Effector memory CD4-positive, alpha-beta T cell (primary cell): ENCODE results near the gene LDLRAD4.

Source experiments
- DNase-seq, 3 donors: peaks; one replicate each; pipeline ENCODE4 v3.0.0-alpha.2; 2020
- H3K27ac ChIP-seq: 2 replicates; pipeline ENCODE4 v1.7.0; 2013; ENCODE audit warnings: mild to moderate bottlenecking, low read length, moderate library complexity; ENCODE audit not compliant: insufficient read depth, poor library complexity, severe bottlenecking
- H3K27me3 ChIP-seq: replicated peaks from 2 replicates; pipeline ENCODE4 v1.7.0; 2013; ENCODE audit warnings: mild to moderate bottlenecking, low read length; ENCODE audit not compliant: insufficient read depth, control insufficient read depth, poor library complexity, severe bottlenecking
- H3K36me3 ChIP-seq: 2 replicates; pipeline ENCODE4 v1.7.0; 2013; ENCODE audit warnings: mild to moderate bottlenecking, low read length, moderate library complexity; ENCODE audit not compliant: control insufficient read depth, insufficient read depth
- H3K4me1 ChIP-seq: 2 replicates; pipeline ENCODE4 v1.7.0; 2013; ENCODE audit warnings: low read length, mild to moderate bottlenecking; ENCODE audit not compliant: control insufficient read depth, insufficient read depth, poor library complexity, severe bottlenecking
- H3K4me3 ChIP-seq: 2 replicates; pipeline ENCODE4 v1.7.0; 2013; ENCODE audit warnings: low read length, low read depth, mild to moderate bottlenecking; ENCODE audit not compliant: insufficient read depth, poor library complexity, severe bottlenecking
- H3K9me3 ChIP-seq: 2 replicates; pipeline ENCODE4 v1.7.0; 2013; ENCODE audit warnings: mild to moderate bottlenecking, low read length, moderate library complexity; ENCODE audit not compliant: control insufficient read depth

Gene LDLRAD4

GRCh38 chr18:13545955-13546354 lies 327.4 kb downstream of the LDLRAD4 start:
- DNase-seq = no peak
- Histone ChIP-seq H3K4me1 (no peaks in the 10 kb centered on the region), H3K4me3 (no peak overlapping the region), H3K27me3 (no peaks in the 10 kb centered on the region), H3K27ac (no peak overlapping the region), H3K36me3 (no peaks in the 10 kb centered on the region), H3K9me3 (no peaks in the 10 kb centered on the region)

GRCh38 chr18:13546638-13547037 lies 328.1 kb downstream of the LDLRAD4 start:
- Histone ChIP-seq H3K4me3 (no peak overlapping the region), H3K36me3 (no peaks in the 10 kb centered on the region), H3K27me3 (no peaks in the 10 kb centered on the region), H3K9me3 (no peaks in the 10 kb centered on the region), H3K4me1 (no peaks in the 10 kb centered on the region), H3K27ac (no peak overlapping the region)
- no peak for DNase-seq

- H3K4me3 ChIP-seq = no peak overlapping the region
- no peak for DNase-seq
- H3K27me3 ChIP-seq = no peaks in the 10 kb centered on the region
These were observed 328.8 kb downstream of the LDLRAD4 start for GRCh38 chr18:13547347-13547746.

DNA sequence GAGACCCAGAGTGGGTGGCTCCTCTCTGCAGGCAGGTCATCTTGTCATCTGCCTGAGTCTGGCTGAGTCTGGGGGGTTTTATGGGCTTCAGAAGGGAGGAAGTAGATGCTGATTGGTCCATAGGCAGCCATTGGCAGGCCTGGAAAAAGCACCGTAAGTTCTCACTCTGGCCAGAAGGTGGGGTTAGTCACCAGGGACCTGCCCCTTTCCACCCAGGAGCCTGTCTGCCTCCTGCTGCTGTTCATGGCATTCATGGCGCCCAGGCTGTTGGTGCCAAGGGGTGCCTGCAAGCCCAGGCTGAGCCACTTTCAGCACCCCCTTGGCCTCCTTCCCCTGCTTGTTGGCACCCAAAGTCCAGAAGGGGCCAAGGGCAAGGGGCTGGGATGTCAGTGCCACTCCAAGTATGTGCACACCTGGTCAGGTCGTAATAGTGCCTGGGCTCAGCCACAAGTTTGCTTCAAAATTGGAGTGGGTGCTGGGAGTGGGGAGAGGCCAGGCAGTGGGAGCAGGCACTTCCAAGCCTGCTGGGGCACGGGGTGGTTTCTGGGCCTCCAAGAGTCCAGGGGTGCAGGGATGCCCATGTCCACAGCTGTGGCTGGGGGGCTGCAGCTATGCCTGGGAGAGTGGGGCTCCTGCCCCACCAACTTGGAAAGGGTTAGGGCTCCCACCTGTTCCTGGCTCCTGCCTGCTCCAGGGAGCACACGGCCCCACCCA lies 329.7 kb downstream of the LDLRAD4 start:
- H3K4me1 ChIP-seq = no peaks in the 10 kb centered on the region
- no peak overlapping the region for H3K27ac ChIP-seq
- no peaks in the 10 kb centered on the region for H3K9me3 ChIP-seq
- H3K27me3 ChIP-seq = no peaks in the 10 kb centered on the region
- no peak overlapping the region for H3K4me3 ChIP-seq
- H3K36me3 ChIP-seq = no peaks in the 10 kb centered on the region
- no peak for DNase-seq

More at GRCh38 chr18:13547347-13547746, 328.8 kb downstream of the LDLRAD4 start:
- no peak overlapping the region for H3K27ac ChIP-seq
- H3K9me3 ChIP-seq = no peaks in the 10 kb centered on the region
- no peaks in the 10 kb centered on the region for H3K4me1 ChIP-seq
- no peaks in the 10 kb centered on the region for H3K36me3 ChIP-seq

- Histone ChIP-seq H3K4me1 (no peaks in the 10 kb centered on the region), H3K9me3 (no peaks in the 10 kb centered on the region), H3K36me3 (no peaks in the 10 kb centered on the region), H3K4me3 (no peak overlapping the region), H3K27ac (no peak overlapping the region), H3K27me3 (no peaks in the 10 kb centered on the region)
- DNase-seq = no peak
These were observed 330.7 kb downstream of the LDLRAD4 start for GRCh38 chr18:13548966-13549879.

DNA sequence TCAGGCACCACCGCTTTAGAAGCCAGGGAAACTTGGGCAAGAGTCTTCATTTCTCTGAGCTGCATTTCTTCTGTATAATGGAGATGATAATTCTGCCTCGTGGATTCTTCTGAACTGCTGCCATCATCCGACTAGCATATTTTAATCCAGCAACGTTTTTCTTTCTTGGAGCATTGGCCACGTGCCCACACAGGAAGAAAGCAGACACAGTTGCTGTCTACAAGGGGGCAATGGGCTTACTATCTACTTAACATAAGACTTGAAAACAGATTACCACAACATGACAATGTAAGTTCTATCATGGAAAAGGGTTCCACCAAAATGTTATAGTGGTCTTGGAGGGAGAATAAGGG lies 331.3 kb downstream of the LDLRAD4 start:
- Histone ChIP-seq H3K4me3 (no peak overlapping the region), H3K36me3 (no peaks in the 10 kb centered on the region), H3K4me1 (no peaks in the 10 kb centered on the region), H3K9me3 (no peaks in the 10 kb centered on the region), H3K27me3 (no peaks in the 10 kb centered on the region), H3K27ac (no peak overlapping the region)
- no peak for DNase-seq

- Histone ChIP-seq H3K4me1 (no peaks in the 10 kb centered on the region), H3K27ac (no peak overlapping the region), H3K9me3 (no peaks in the 10 kb centered on the region), H3K4me3 (no peak overlapping the region), H3K27me3 (no peaks in the 10 kb centered on the region), H3K36me3 (no peaks in the 10 kb centered on the region)
- DNase-seq = no peak
These were observed 332.1 kb downstream of the LDLRAD4 start for GRCh38 chr18:13550418-13551304.

DNA sequence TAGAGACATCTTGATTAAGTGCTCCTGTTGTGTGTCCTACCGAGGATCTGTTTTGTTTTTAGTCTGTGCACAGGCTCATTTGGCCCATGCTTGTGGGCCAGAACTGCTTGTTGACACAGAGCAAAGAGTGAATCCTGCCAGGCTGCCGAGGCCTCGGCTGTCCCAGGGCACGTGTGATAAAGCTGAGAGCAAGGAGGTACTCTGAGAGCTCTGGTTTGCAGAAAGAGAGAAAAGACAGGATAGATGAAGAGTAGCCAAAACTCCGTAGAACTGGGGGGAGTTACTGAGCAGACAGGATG lies 332.7 kb downstream of the LDLRAD4 start:
- Histone ChIP-seq H3K9me3 (no peaks in the 10 kb centered on the region), H3K27me3 (no peaks in the 10 kb centered on the region), H3K36me3 (no peaks in the 10 kb centered on the region), H3K4me3 (no peak overlapping the region), H3K4me1 (no peaks in the 10 kb centered on the region), H3K27ac (no peak overlapping the region)
- no peak for DNase-seq

DNA sequence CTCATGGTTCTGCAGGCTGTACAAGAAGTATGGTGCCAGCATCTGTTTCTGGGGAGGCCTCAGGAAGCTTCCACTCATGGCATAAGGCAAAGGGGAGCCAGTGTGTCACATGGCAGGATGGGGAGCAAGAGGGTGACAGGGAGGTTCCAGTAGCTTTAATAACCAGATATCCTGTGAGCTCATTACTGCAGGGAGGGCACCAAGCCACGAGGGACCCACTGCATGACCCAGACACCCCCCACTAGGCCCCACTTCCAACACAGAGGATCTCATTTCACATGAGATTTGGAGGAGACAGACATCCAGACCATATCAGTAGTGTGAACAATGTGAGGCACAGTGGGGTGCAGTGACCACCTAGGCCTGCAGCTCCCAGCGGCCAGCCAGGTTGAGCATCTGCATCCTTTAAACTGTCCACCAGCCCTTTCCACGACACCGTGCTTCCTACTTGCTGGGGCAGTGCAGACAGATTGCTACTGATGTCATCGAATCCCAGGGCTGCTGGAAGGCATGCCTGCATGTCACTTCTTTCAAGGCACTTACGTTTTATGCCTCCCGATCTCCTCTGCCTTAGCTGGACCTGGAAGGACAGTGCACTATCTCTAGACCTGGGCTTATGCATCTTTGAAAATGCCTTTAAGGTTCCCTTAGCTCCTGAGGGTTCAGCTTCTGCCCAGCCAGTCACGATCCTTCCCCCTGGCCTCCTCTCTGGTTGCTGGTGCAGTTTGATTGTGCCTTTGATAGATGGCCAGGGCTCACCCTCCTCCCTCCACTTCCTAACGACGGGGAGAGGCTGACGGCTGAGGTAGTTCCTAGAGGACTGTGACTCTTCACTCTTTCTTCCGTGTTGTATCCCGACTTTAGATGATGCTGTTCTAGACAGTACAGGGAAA lies 333.5 kb downstream of the LDLRAD4 start:
- Histone ChIP-seq H3K4me1 (no peaks in the 10 kb centered on the region), H3K27ac (no peak overlapping the region), H3K36me3 (no peaks in the 10 kb centered on the region), H3K4me3 (no peak overlapping the region), H3K27me3 (no peaks in the 10 kb centered on the region), H3K9me3 (no peaks in the 10 kb centered on the region)
- DNase-seq = no peak
